ENCODE measurements around the gene SYNE4. TPM values are rescaled to one million over a fixed set of nuclear protein-coding genes. Genes with fewer than 3 reads are reported as not detected.
A peak's percentile ranks its signal among the peaks of the same experiment; 100 is the strongest.

Gene SYNE4
- total RNA-seq, 2 experiments from 2014 or later, result 2.4 to 3.3 TPM

GRCh38 chr19:35978832-35979365, 29.7 kb downstream of the SYNE4 start:
- ChIA-PET POLR2A (interaction anchor here (1.0 kb wide), 1 partner anchor 20 kb away, joined by 4 read pairs; no protein-coding TSS in a partner anchor), CTCF (no interaction called here)
- ATAC-seq (no peak), DNase-seq (no peak)
- Mint-ChIP-seq H3K9me3 (no peaks in the 10 kb centered on the region), H3K27ac (no peak overlapping the region), H3K4me1 (ENCODE audit: low read depth) (no peaks in the 10 kb centered on the region), H3K27me3 (peaks cover 24% of the 10 kb centered on the region), H3K36me3 (ENCODE audit: low read depth) (no peaks in the 10 kb centered on the region), H3K4me3 (no peak overlapping the region)
- intact Hi-C loops (cut with micrococcal nuclease), result no loop called here
- TF ChIP-seq CTCF (IDR thresholded peaks at IDR 0.05), result no peak

GRCh38 chr19:35978271-35978670, 30.3 kb downstream of the SYNE4 start:
- ChIA-PET POLR2A (interaction anchor here (1.0 kb wide), 1 partner anchor 19 kb away, joined by 4 read pairs; no protein-coding TSS in a partner anchor), CTCF (interaction anchor here (0.5 kb wide), 1 partner anchor 13 kb away, joined by 3 read pairs; no protein-coding TSS in a partner anchor)
- Mint-ChIP-seq H3K27ac (no peak overlapping the region), H3K4me3 (no peak overlapping the region), H3K4me1 (ENCODE audit: low read depth) (no peaks in the 10 kb centered on the region), H3K27me3 (peaks cover 19% of the 10 kb centered on the region), H3K36me3 (ENCODE audit: low read depth) (no peaks in the 10 kb centered on the region), H3K9me3 (no peaks in the 10 kb centered on the region)
- no peak for TF ChIP-seq CTCF (IDR thresholded peaks at IDR 0.05)
- ATAC-seq (no peak), DNase-seq (no peak)
- intact Hi-C loops (cut with micrococcal nuclease), result no loop called here

- DNase-seq, result peak; percentile 71
- POLR2A ChIA-PET, result no interaction called here
- H3K27me3 Mint-ChIP-seq, result peaks cover 15% of the 10 kb centered on the region
- H3K27ac Mint-ChIP-seq, result no peak overlapping the region
- no peaks in the 10 kb centered on the region for H3K36me3 Mint-ChIP-seq (ENCODE audit: low read depth)
- H3K4me1 Mint-ChIP-seq (ENCODE audit: low read depth), result no peaks in the 10 kb centered on the region
- CTCF ChIA-PET, result interaction anchor here (0.5 to 1.5 kb wide), 4 partner anchors 10 to 35 kb away, joined by 3 to 5 read pairs (median 4); no protein-coding TSS in a partner anchor
- peak; percentile 60 for TF ChIP-seq CTCF (IDR thresholded peaks at IDR 0.05)
- ATAC-seq, result peak; percentile 93
- H3K9me3 Mint-ChIP-seq, result no peaks in the 10 kb centered on the region
- no peak overlapping the region for H3K4me3 Mint-ChIP-seq
- intact Hi-C loops (cut with micrococcal nuclease), result no loop called here
Measured at GRCh38 chr19:35977446-35978222, 31.0 kb downstream of the SYNE4 start.

DNA sequence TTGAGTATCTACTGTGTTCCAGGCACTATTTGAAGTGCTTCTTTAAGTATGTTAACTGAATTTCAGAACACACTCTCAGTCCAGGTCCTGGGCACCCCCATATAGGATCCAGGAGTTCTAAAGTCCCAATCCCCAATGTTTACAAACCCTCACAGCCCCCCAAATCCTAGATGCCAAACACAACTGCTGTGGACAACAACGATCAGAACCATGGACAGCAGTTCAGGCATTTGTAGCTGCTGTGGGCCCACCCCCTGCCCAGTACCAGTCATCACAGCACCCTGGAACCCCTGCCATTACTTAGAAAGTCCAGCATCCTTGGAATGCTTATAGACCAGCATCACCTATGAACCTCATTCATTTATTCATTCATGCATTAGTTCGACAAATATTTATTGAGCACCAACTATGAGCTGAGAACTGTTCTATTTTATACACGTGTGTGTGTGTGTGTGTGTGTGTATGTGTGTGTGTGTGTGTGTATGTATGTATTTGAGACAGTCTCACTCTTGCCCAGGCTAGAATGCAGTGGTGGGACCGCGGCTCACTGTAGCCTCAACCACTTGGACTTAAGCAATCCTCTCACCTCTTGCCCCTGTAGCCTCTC, 32.9 kb downstream of the SYNE4 start:
- POLR2A ChIA-PET, result interaction anchor here (0.8 to 1.0 kb wide), 2 partner anchors 9 to 13 kb away, joined by 3 read pairs; no protein-coding TSS in a partner anchor
- H3K27me3 Mint-ChIP-seq, result peaks cover 12% of the 10 kb centered on the region
- DNase-seq (peak; percentile 34), ATAC-seq (no peak)
- no peak for TF ChIP-seq CTCF (IDR thresholded peaks at IDR 0.05)
- H3K4me3 Mint-ChIP-seq, result no peak overlapping the region
- no peaks in the 10 kb centered on the region for H3K9me3 Mint-ChIP-seq
- CTCF ChIA-PET, result interaction anchor here (1.0 kb wide), 1 partner anchor 29 kb away, joined by 4 read pairs; no protein-coding TSS in a partner anchor
- no peak overlapping the region for H3K27ac Mint-ChIP-seq
- H3K36me3 Mint-ChIP-seq (ENCODE audit: low read depth), result no peaks in the 10 kb centered on the region
- intact Hi-C loops (cut with micrococcal nuclease), result no loop called here
- no peaks in the 10 kb centered on the region for H3K4me1 Mint-ChIP-seq (ENCODE audit: low read depth)

GRCh38 chr19:35973487-35973886, 35.1 kb downstream of the SYNE4 start:
- no peak for TF ChIP-seq CTCF (IDR thresholded peaks at IDR 0.05)
- CTCF ChIA-PET, result no interaction called here
- POLR2A ChIA-PET, result no interaction called here
- DNase-seq, result no peak
- Mint-ChIP-seq H3K9me3 (no peaks in the 10 kb centered on the region), H3K27me3 (peaks cover 7% of the 10 kb centered on the region), H3K36me3 (ENCODE audit: low read depth) (no peaks in the 10 kb centered on the region), H3K4me3 (no peak overlapping the region), H3K4me1 (ENCODE audit: low read depth) (peaks cover 4% of the 10 kb centered on the region), H3K27ac (no peak overlapping the region)
- no peak for ATAC-seq
- intact Hi-C loops (cut with micrococcal nuclease), result no loop called here
